H1 (cell line): ENCODE results near the gene KATNA1. TPM values are rescaled to one million over a fixed set of nuclear protein-coding genes. Genes with fewer than 3 reads are reported as not detected.

ENCODE experiments used
- CEBPB ChIP-seq: IDR thresholded peaks from 2 replicates; pipeline ENCODE4 v1.6.1; 2012; ENCODE audit warnings: low read depth, low read length
- HDAC6 ChIP-seq: IDR thresholded peaks from one replicate; pipeline ENCODE4 v1.7.1; 2012; ENCODE audit warnings: low read depth, mild to moderate bottlenecking, inconsistent platforms, low read length, moderate library complexity
- SIN3A ChIP-seq, 2 experiments: IDR thresholded peaks in 1 of 2; conservative IDR thresholded peaks in 1 of 2; 2 replicates each; pipeline ENCODE4 v1.6.1; 2011 to 2012; ENCODE audit warnings: low read length in 2 of 2, improper control_type of control experiment in 1 of 2, low read depth in 1 of 2, mild to moderate bottlenecking in 1 of 2
- SP2 ChIP-seq: IDR thresholded peaks from 2 replicates; pipeline ENCODE4 v1.6.1; 2012; ENCODE audit warnings: mild to moderate bottlenecking, low read length, inconsistent platforms
- polyA plus RNA-seq, 7 experiments: library from polyadenylated mRNA; depleted of rRNA in 3 of 7; stranded (reverse) in 5 of 7; unstranded in 2 of 7; fragments of >200 nt in 5 of 7; fragments of 200-250 nt in 2 of 7; gene quantifications; 1 replicate in 5 of 7; 2 replicates in 1 of 7; 4 replicates in 1 of 7; pipeline versions ENCODE4 v1.2.1 to v1.2.3, GENCODE V29; 2011 to 2013; ENCODE audit warnings: missing spikeins in 2 of 7, mixed read lengths in 2 of 7
- total RNA-seq: library from RNA; stranded (reverse); fragmentation: NEBNext Ultra II Directional; extraction: Animal tissue kit (Norgen Biotek cat#: 25700); gene quantifications from 2 replicates; pipeline ENCODE4 v1.2.1, GENCODE V29; 2021

KATNA1 gene
- total and polyA plus RNA-seq, 2 of the 8 experiments (the other 6 are each of a cell fraction or from before 2014, with no cell fraction given) = 7.6 to 20.3 TPM

DNA sequence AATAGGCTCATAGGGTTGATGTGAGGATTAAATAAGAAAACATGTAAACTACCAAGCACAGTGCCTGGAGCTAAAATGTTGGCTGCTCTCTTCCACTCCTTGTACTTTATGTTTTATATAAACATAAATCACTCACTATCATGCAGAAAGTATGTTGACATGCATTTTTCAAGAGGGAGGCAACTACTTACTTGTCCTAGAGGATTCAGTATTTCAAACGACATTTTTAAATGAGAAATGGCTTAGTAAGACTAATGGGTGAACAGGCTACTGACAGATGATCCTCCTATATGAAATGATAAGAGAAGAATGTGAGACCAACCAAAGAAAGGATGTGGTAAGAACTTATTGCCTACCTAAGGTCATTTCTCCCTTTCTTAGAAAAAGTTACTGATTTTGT is 48.4 kb upstream of the KATNA1 start (continued):
- TF ChIP-seq SP2 (no peak), HDAC6 (no peak), SIN3A (conservative IDR thresholded peaks at IDR 0.05 in 1 of 2, IDR thresholded peaks at IDR 0.05 in 1 of 2; ENCODE audit: low read depth in 1 of 2, low read length in 2 of 2) (no peak), CEBPB (no peak)
